H1 (cell line): ENCODE data around the gene CTBP2. TPM values are rescaled to one million over a fixed set of nuclear protein-coding genes. Genes with fewer than 3 reads are reported as not detected.

Experiments
- CTCF ChIA-PET: fragments of 300-600 bp; sonication (Branson Sonifier 250); formaldehyde crosslinking; loops from one replicate; lab custom pipeline; 2021; ENCODE audit not compliant: partially characterized antibody; lab: Charles Lee
- POLR2A ChIA-PET: fragments of 300-600 bp; sonication (Branson Sonifier 250); formaldehyde crosslinking; loops from one replicate; lab custom pipeline; 2021; ENCODE audit warnings: inconsistent platforms; ENCODE audit not compliant: partially characterized antibody; lab: Charles Lee
- DNase-seq, 2 experiments: peaks; one replicate each; pipeline versions ENCODE4 v3.0.0 to v3.0.0-alpha.2; 2010 to 2022; ENCODE audit warnings: low spot score in 2 of 2, low read depth in 1 of 2, mixed read lengths in 1 of 2
- FAIRE-seq: peaks from 2 replicates; lab custom pipeline; 2011; peaks lifted over from hg19 to GRCh38; lab: Jason Lieb, UNC
- H2AFZ ChIP-seq: 2 replicates; pipeline ENCODE4 v1.8.1; 2012; ENCODE audit warnings: low read length, inconsistent platforms
- H2AK5ac ChIP-seq: 2 replicates; pipeline ENCODE4 v1.6.1; 2013; ENCODE audit warnings: low read depth, low read length
- H2BK120ac ChIP-seq: replicated peaks from 2 replicates; pipeline ENCODE3; 2013; ENCODE audit warnings: low read depth, low read length, inconsistent platforms
- H2BK12ac ChIP-seq: 2 replicates; pipeline ENCODE4 v1.6.1; 2013; ENCODE audit warnings: low read depth, low read length
- H2BK15ac ChIP-seq: 2 replicates; pipeline ENCODE4 v1.6.1; 2013; ENCODE audit warnings: low read length
- H2BK20ac ChIP-seq: 2 replicates; pipeline ENCODE4 v1.6.1; 2013; ENCODE audit warnings: low read length
- H2BK5ac ChIP-seq: 2 replicates; pipeline ENCODE4 v1.6.1; 2013; ENCODE audit warnings: low read depth, low read length
- H3K14ac ChIP-seq: 2 replicates; pipeline ENCODE4 v1.6.1; 2013; ENCODE audit warnings: inconsistent platforms; ENCODE audit not compliant: insufficient read length
- H3K18ac ChIP-seq: 2 replicates; pipeline ENCODE4 v1.6.1; 2013; ENCODE audit warnings: low read length; ENCODE audit errors: extremely low read depth
- H3K23ac ChIP-seq: 2 replicates; pipeline ENCODE4 v1.6.1; 2013; ENCODE audit warnings: inconsistent platforms; ENCODE audit not compliant: insufficient read length
- H3K23me2 ChIP-seq: 2 replicates; pipeline ENCODE4 v1.6.1; 2013; ENCODE audit warnings: low read depth, low read length
- H3K27ac ChIP-seq: 2 replicates; pipeline ENCODE4 v1.6.1; 2011; ENCODE audit warnings: low read depth, low read length, inconsistent platforms
- H3K27me3 ChIP-seq, 4 experiments: replicated peaks in 1 of 4; 1 replicate in 1 of 4; 2 replicates in 3 of 4; pipeline versions ENCODE4 v1.6.1 to v1.8.1; 2011 to 2013; ENCODE audit warnings: low read length in 3 of 4, mild to moderate bottlenecking in 3 of 4, inconsistent platforms in 2 of 4, mixed read lengths in 2 of 4, moderate library complexity in 1 of 4; ENCODE audit not compliant: control insufficient read depth in 3 of 4, insufficient read depth in 3 of 4; ENCODE audit errors: extremely low read depth in 1 of 4
- H3K36me3 ChIP-seq, 4 experiments: 2 replicates each; pipeline versions ENCODE4 v1.6.1 to v1.8.1; 2011 to 2013; ENCODE audit warnings: mild to moderate bottlenecking in 4 of 4, low read length in 3 of 4, moderate library complexity in 2 of 4, control low read depth in 1 of 4, inconsistent platforms in 1 of 4; ENCODE audit not compliant: insufficient read depth in 4 of 4, control insufficient read depth in 2 of 4
- H3K4ac ChIP-seq: replicated peaks from 2 replicates; pipeline ENCODE3; 2013; ENCODE audit warnings: low read length, low read depth, mixed read lengths, inconsistent platforms; ENCODE audit not compliant: insufficient read length
- H3K4me1 ChIP-seq, 4 experiments: replicated peaks in 1 of 4; 1 replicate in 1 of 4; 2 replicates in 3 of 4; pipeline versions ENCODE4 v1.6.1 to v1.8.1; 2011 to 2013; ENCODE audit warnings: low read length in 3 of 4, inconsistent platforms in 2 of 4, mixed read lengths in 1 of 4; ENCODE audit not compliant: insufficient read depth in 4 of 4, control insufficient read depth in 3 of 4
- H3K4me2 ChIP-seq, 2 experiments: 2 replicates each; pipeline versions ENCODE4 v1.6.1 to v1.8.1; 2011 to 2013; ENCODE audit warnings: low read depth in 2 of 2, low read length in 2 of 2, control low read depth in 1 of 2, inconsistent platforms in 1 of 2, mild to moderate bottlenecking in 1 of 2; ENCODE audit not compliant: insufficient read depth in 1 of 2
- H3K4me3 ChIP-seq, 4 experiments: fragments of 200-600, 300-600 bp in 1 of 4; sonication (generic), shearing (Covaris generic), sonication (Bioruptor Twin) in 1 of 4; 2 replicates each; pipeline versions ENCODE4 v1.5.1 to v1.8.1; 2011 to 2016; ENCODE audit warnings: low read length in 4 of 4, low read depth in 3 of 4, control low read depth in 2 of 4, inconsistent platforms in 2 of 4, mild to moderate bottlenecking in 2 of 4, mixed read lengths in 1 of 4, moderate library complexity in 1 of 4; ENCODE audit not compliant: insufficient read depth in 2 of 4; ENCODE audit errors: extremely low read depth in 1 of 4
- H3K56ac ChIP-seq: replicated peaks from 2 replicates; pipeline ENCODE3; 2013; ENCODE audit warnings: low read depth, mild to moderate bottlenecking, mixed read lengths, low read length, inconsistent platforms; ENCODE audit not compliant: insufficient read length
- H3K79me1 ChIP-seq: 2 replicates; pipeline ENCODE4 v1.6.1; 2013; ENCODE audit warnings: low read depth, low read length, control low read depth
- H3K79me2 ChIP-seq, 2 experiments: 2 replicates each; pipeline versions ENCODE4 v1.6.1 to v1.8.1; 2012 to 2013; ENCODE audit warnings: low read length in 2 of 2, mild to moderate bottlenecking in 2 of 2, inconsistent platforms in 1 of 2; ENCODE audit not compliant: insufficient read depth in 2 of 2, control insufficient read depth in 1 of 2
- H3K9ac ChIP-seq, 4 experiments: replicated peaks in 1 of 4; 1 replicate in 1 of 4; 2 replicates in 3 of 4; pipeline versions ENCODE4 v1.6.1 to v1.8.1; 2011 to 2013; ENCODE audit warnings: low read depth in 3 of 4, low read length in 3 of 4, control low read depth in 2 of 4, mild to moderate bottlenecking in 2 of 4, moderate library complexity in 2 of 4, inconsistent platforms in 1 of 4; ENCODE audit errors: extremely low read depth in 1 of 4
- H3K9me3 ChIP-seq, 2 experiments: 2 replicates each; pipeline versions ENCODE4 v1.6.1 to v1.8.1; 2012 to 2013; ENCODE audit warnings: mild to moderate bottlenecking in 2 of 2, moderate library complexity in 2 of 2, control low read depth in 1 of 2, inconsistent platforms in 1 of 2, low read depth in 1 of 2, low read length in 1 of 2, mixed read lengths in 1 of 2; ENCODE audit not compliant: insufficient read depth in 2 of 2
- H4K20me1 ChIP-seq, 2 experiments: replicated peaks in 1 of 2; 2 replicates each; pipeline versions ENCODE3 to v1.8.1; 2011 to 2013; ENCODE audit warnings: inconsistent platforms in 2 of 2, low read length in 2 of 2, mild to moderate bottlenecking in 1 of 2; ENCODE audit not compliant: insufficient read depth in 2 of 2, control insufficient read depth in 1 of 2
- H4K5ac ChIP-seq: 2 replicates; pipeline ENCODE4 v1.6.1; 2013; ENCODE audit warnings: low read length, low read depth, mixed read lengths, inconsistent platforms; ENCODE audit not compliant: insufficient read length
- H4K8ac ChIP-seq: 2 replicates; pipeline ENCODE4 v1.8.0; 2013; ENCODE audit warnings: mild to moderate bottlenecking, moderate library complexity, low read length, inconsistent platforms; ENCODE audit not compliant: insufficient read depth; ENCODE audit errors: extremely low read depth
- H4K91ac ChIP-seq: replicated peaks from 2 replicates; pipeline ENCODE3; 2013; ENCODE audit warnings: low read length, mixed read lengths, inconsistent platforms; ENCODE audit not compliant: insufficient read length
- CBX5 ChIP-seq: fragments of 300-800, 300-1000 bp; sonication (generic); IDR thresholded peaks from 2 replicates; pipeline ENCODE4 v1.7.1; 2016; ENCODE audit warnings: antibody characterized with exemption, low read length, low read depth
- CBX8 ChIP-seq: fragments of 300-800, 300-1000 bp; sonication (generic); IDR thresholded peaks from 2 replicates; pipeline ENCODE4 v1.7.1; 2016; ENCODE audit warnings: low read depth, low read length, borderline replicate concordance
- CEBPB ChIP-seq: IDR thresholded peaks from 2 replicates; pipeline ENCODE4 v1.6.1; 2012; ENCODE audit warnings: low read depth, low read length
- GTF2F1 ChIP-seq: IDR thresholded peaks from 2 replicates; pipeline ENCODE4 v1.6.1; 2012; ENCODE audit warnings: low read depth, low read length, improper control_type of control experiment, borderline replicate concordance
- HDAC6 ChIP-seq: IDR thresholded peaks from one replicate; pipeline ENCODE4 v1.7.1; 2012; ENCODE audit warnings: low read depth, mild to moderate bottlenecking, inconsistent platforms, low read length, moderate library complexity
- KDM4A ChIP-seq: IDR thresholded peaks from one replicate; pipeline ENCODE4 v1.7.1; 2012; ENCODE audit warnings: low read depth, mild to moderate bottlenecking, moderate library complexity, low read length, inconsistent platforms; ENCODE audit not compliant: severe bottlenecking
- MAFK ChIP-seq: IDR thresholded peaks from 2 replicates; pipeline ENCODE4 v1.6.1; 2012; ENCODE audit warnings: low read depth, mild to moderate bottlenecking, improper control_type of control experiment, low read length
- POLR2A ChIP-seq, 2 experiments: IDR thresholded peaks; 1 replicate in 1 of 2; 2 replicates in 1 of 2; pipeline ENCODE4 v1.6.1; 2011; ENCODE audit warnings: low read depth in 2 of 2, low read length in 2 of 2, mild to moderate bottlenecking in 2 of 2; ENCODE audit errors: control extremely low read depth in 1 of 2
- POLR2AphosphoS5 ChIP-seq: IDR thresholded peaks from 2 replicates; pipeline ENCODE4 v1.6.1; 2011; ENCODE audit warnings: low read depth, low read length
- RFX5 ChIP-seq: IDR thresholded peaks from 2 replicates; pipeline ENCODE4 v1.6.1; 2011; ENCODE audit warnings: low read depth, low read length, improper control_type of control experiment, borderline replicate concordance
- SIN3A ChIP-seq, 2 experiments: IDR thresholded peaks in 1 of 2; conservative IDR thresholded peaks in 1 of 2; 2 replicates each; pipeline ENCODE4 v1.6.1; 2011 to 2012; ENCODE audit warnings: low read length in 2 of 2, improper control_type of control experiment in 1 of 2, low read depth in 1 of 2, mild to moderate bottlenecking in 1 of 2
- SIRT6 ChIP-seq: IDR thresholded peaks from one replicate; pipeline ENCODE4 v1.7.1; 2012; ENCODE audit warnings: low read length, inconsistent platforms
- TAF7 ChIP-seq: optimal IDR thresholded peaks from 2 replicates; pipeline ENCODE3; 2011; ENCODE audit warnings: low read depth, mild to moderate bottlenecking, inconsistent platforms, low read length, moderate library complexity, borderline replicate concordance
- WGBS, 2 experiments: shearing (Covaris generic) in 1 of 2; methylation state at CpG; one replicate each; pipeline versions ENCODE4 v1.1.6 to v1.1.7; 2013 to 2015; ENCODE audit warnings: low lambda C conversion rate in 2 of 2, mixed read lengths in 2 of 2, inconsistent platforms in 1 of 2, low coverage in 1 of 2, missing lambda C conversion rate in 1 of 2; ENCODE audit not compliant: insufficient replicate concordance in 2 of 2, insufficient coverage in 1 of 2, insufficient read length in 1 of 2; ENCODE audit errors: extremely low coverage in 1 of 2, missing lambda C conversion rate in 1 of 2; 5-methylcytosine and 5-hydroxymethylcytosine counted together
- polyA plus RNA-seq, 7 experiments: library from polyadenylated mRNA; depleted of rRNA in 3 of 7; stranded (reverse) in 5 of 7; unstranded in 2 of 7; fragments of >200 nt in 5 of 7; fragments of 200-250 nt in 2 of 7; gene quantifications; 1 replicate in 5 of 7; 2 replicates in 1 of 7; 4 replicates in 1 of 7; pipeline versions ENCODE4 v1.2.1 to v1.2.3, GENCODE V29; 2011 to 2013; ENCODE audit warnings: missing spikeins in 2 of 7, mixed read lengths in 2 of 7
- total RNA-seq: library from RNA; stranded (reverse); fragmentation: NEBNext Ultra II Directional; extraction: Animal tissue kit (Norgen Biotek cat#: 25700); gene quantifications from 2 replicates; pipeline ENCODE4 v1.2.1, GENCODE V29; 2021

The CTBP2 gene
- total and polyA plus RNA-seq, 2 of the 8 experiments (the other 6 are each of a cell fraction or from before 2014, with no cell fraction given): 208 to 221 TPM

DNA sequence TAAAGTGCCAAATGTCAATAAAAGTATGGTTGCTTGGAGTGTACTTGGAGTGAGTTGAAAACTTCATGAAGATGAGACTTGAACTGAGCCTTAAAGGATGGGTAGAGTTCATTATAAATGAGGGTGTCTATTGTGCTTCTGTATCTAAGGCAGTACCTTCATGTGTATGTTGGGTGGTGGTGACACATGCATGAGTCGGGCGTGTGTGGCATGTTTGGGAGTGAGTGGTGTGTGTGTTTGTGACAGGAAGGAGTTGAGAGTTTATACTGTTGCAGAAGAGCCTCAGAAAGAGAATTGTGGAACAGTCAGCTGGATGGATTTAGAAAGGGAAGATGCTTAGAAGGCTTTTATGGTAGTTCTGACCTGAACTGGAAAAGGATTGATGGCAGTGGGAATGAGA, 224.4 kb downstream of the CTBP2 start:
- WGBS, 2 experiments: 86% methylated on average over 2 of the region's 2 CpGs; no CpG with 5 or more reads in 1 of the 2 experiments
- no peaks in the 10 kb centered on the region; a peak in 1 of 7 replicates for H3K4me1 ChIP-seq
- H3K27me3 ChIP-seq: no peaks in the 10 kb centered on the region
- H3K18ac ChIP-seq: no peak overlapping the region
- H2BK20ac ChIP-seq: no peak overlapping the region
- H4K91ac ChIP-seq: no peak overlapping the region
- H3K79me1 ChIP-seq: peaks cover 13% of the 10 kb centered on the region; the same call in 1 of the 2 replicates
- CTCF ChIA-PET: interaction anchor here (1.0 kb wide), 1 partner anchor 8 kb away, joined by 3 read pairs; no protein-coding TSS in a partner anchor
- no peak for DNase-seq
- no peaks in the 10 kb centered on the region for H3K23me2 ChIP-seq
- no peak overlapping the region for H2BK5ac ChIP-seq
- no peak overlapping the region for H2BK15ac ChIP-seq
- H3K79me2 ChIP-seq: peaks cover 17 to 98% of the 10 kb centered on the region in 2 experiments
- FAIRE-seq: no peak
- H2BK120ac ChIP-seq: no peak overlapping the region
- no peak overlapping the region for H3K9ac ChIP-seq
- no peak overlapping the region for H3K56ac ChIP-seq
- no peak overlapping the region for H2AFZ ChIP-seq
- POLR2A ChIA-PET: no interaction called here
- H3K4ac ChIP-seq: no peak overlapping the region
- H3K14ac ChIP-seq: no peak overlapping the region
- no peak overlapping the region for H3K27ac ChIP-seq
- no peak overlapping the region for H2AK5ac ChIP-seq
- H4K5ac ChIP-seq: no peak overlapping the region
- no peak overlapping the region for H3K23ac ChIP-seq
- no peak overlapping the region for H4K8ac ChIP-seq
- H2BK12ac ChIP-seq: no peak overlapping the region
- peaks cover 6 to 13% of the 10 kb centered on the region in 2 experiments for H4K20me1 ChIP-seq
- H3K4me3 ChIP-seq: no peak overlapping the region
- peaks cover 0 to 4% of the 10 kb centered on the region in 2 experiments; a peak in 1 of 4 replicates for H3K9me3 ChIP-seq
- H3K4me2 ChIP-seq: no peak overlapping the region
- H3K36me3 ChIP-seq: no peaks in the 10 kb centered on the region
- TF ChIP-seq TAF7: no peak
- no peak for TF ChIP-seq MAFK
- TF ChIP-seq POLR2A (IDR thresholded peaks at IDR 0.05; ENCODE audit: control extremely low read depth in 1 of 2, low read depth in 2 of 2, low read length in 2 of 2): no peak
- no peak for TF ChIP-seq POLR2AphosphoS5
- no peak for TF ChIP-seq SIRT6
- TF ChIP-seq CBX5: no peak
- no peak for TF ChIP-seq RFX5
- no peak for TF ChIP-seq HDAC6
- TF ChIP-seq GTF2F1: no peak
- TF ChIP-seq SIN3A (conservative IDR thresholded peaks at IDR 0.05 in 1 of 2, IDR thresholded peaks at IDR 0.05 in 1 of 2; ENCODE audit: low read depth in 1 of 2, low read length in 2 of 2): no peak
- no peak for TF ChIP-seq CBX8
- TF ChIP-seq KDM4A: no peak
- no peak for TF ChIP-seq CEBPB
